MM.1S (cell line): ENCODE data around the gene MED20.

Experiments used
- EZH2 ChIP-seq: fragments of 300-600 bp; sonication (generic); optimal IDR thresholded peaks from 2 replicates; pipeline ENCODE3; 2017; ENCODE audit warnings: low read depth, mild to moderate bottlenecking, antibody characterized with exemption, low read length, mixed read lengths
- EZH2phosphoT487 ChIP-seq: fragments of 300-600 bp; sonication (generic); IDR thresholded peaks from 2 replicates; pipeline ENCODE4 v1.6.1; 2018; ENCODE audit warnings: antibody characterized with exemption, low read length
- TF ChIP-seq, protein P1 (sequence below): fragments of 300-600 bp; sonication (generic); IDR thresholded peaks from 2 replicates; pipeline ENCODE4 v1.5.1; 2016; ENCODE audit warnings: antibody characterized with exemption, low read length, mixed read lengths

DNA sequence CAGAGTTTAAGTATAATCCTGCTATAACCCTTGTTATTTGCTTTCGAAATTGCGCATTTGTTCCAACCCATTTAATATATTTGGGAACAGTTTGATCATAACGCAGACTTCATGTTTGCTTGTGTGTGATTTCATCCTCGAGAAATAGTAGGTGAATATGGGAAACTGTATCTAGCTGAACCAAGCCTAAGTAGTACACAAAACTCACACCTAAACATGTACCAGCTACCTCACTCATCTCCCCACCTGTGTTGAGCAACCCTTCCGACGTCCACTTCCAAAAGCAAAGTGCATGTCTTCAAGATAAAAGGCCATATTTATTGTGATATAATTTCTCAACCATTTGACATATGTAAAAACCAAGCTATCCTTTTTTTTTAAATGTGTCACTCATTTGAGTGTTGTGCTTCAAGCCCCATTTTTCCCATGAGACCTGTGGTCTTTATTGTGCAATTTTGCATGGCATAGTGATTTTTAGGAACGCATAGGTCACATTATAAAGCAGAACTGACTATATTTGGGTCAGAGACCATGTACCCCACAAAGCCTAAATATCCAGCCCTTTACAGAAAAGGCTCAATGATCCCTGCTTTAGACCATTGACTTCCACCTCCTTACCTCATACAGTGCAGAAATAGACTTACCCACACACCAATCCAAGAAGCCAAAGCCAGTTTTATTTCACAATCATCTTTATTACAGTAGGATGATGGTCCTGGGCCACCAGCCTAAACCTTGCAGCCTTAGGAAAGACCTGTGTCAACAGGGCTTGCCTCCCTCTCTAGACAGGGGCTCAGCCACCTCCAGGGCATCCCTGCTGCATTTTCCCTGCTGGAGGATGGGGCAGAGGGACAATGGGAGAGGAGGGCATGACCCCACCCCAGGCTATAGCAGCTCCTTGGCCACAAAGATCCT is 13.6 kb upstream of the MED20 start:
- TF ChIP-seq EZH2 (no peak), EZH2phosphoT487 (no peak)
- TF ChIP-seq, protein P1, sequence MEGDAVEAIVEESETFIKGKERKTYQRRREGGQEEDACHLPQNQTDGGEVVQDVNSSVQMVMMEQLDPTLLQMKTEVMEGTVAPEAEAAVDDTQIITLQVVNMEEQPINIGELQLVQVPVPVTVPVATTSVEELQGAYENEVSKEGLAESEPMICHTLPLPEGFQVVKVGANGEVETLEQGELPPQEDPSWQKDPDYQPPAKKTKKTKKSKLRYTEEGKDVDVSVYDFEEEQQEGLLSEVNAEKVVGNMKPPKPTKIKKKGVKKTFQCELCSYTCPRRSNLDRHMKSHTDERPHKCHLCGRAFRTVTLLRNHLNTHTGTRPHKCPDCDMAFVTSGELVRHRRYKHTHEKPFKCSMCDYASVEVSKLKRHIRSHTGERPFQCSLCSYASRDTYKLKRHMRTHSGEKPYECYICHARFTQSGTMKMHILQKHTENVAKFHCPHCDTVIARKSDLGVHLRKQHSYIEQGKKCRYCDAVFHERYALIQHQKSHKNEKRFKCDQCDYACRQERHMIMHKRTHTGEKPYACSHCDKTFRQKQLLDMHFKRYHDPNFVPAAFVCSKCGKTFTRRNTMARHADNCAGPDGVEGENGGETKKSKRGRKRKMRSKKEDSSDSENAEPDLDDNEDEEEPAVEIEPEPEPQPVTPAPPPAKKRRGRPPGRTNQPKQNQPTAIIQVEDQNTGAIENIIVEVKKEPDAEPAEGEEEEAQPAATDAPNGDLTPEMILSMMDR, result no peak
